Vagina (tissue), 2 donors: Measurements from ENCODE around the gene LRRC47.

Experiments used
- CTCF ChIP-seq, 3 experiments: fragments of 450-650 bp in 2 of 3; fragments of 200-600 bp in 1 of 3; sonication (generic) in 1 of 3; IDR thresholded peaks; one replicate each; pipeline ENCODE4 v1.5.1; 2017 to 2019; ENCODE audit warnings: antibody characterized with exemption in 3 of 3, mild to moderate bottlenecking in 2 of 3, moderate library complexity in 2 of 3
- POLR2A ChIP-seq, 2 donors: fragments of 450-650 bp; IDR thresholded peaks; one replicate each; pipeline ENCODE4 v1.6.1; 2017; ENCODE audit warnings: antibody characterized with exemption in 2 of 2, mild to moderate bottlenecking in 2 of 2, moderate library complexity in 2 of 2

DNA sequence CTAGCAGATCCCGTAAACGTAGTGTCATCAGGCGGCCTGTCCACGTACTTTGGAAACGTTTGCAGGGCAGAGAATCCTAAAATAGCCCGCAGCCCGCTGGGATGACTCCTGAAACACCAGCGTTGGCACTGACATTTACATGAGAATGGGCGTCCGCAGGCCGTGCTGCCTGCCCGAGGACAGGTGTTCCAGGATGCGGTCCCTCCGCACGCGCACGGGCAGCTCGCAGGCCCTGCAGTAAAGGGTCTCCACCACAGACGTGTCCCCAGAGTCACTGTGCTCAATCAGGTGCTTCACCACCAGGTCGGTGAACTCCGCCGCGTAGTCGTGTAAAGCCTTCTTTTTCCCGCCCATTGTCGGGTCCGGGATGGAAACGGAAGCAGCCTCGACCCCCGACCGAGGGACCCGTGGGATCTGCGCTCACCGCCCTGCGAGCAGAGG lies 49.9 kb downstream of the LRRC47 start:
- TF ChIP-seq CTCF (IDR thresholded peaks at IDR 0.05) (no peak), POLR2A (IDR thresholded peaks at IDR 0.05) (no peak)
